Retinal pigment epithelial cell (primary cell): ENCODE results near the gene RAB17.

Experiments
- DNase-seq: peaks from one replicate; pipeline ENCODE4 v3.0.0-alpha.2; 2010; ENCODE audit warnings: low read depth
- H3K4me3 ChIP-seq: 2 replicates; pipeline ENCODE4 v1.5.1; 2011; ENCODE audit warnings: mild to moderate bottlenecking, low read length, control low read depth, moderate library complexity
- TF ChIP-seq, protein P1 (sequence below): conservative IDR thresholded peaks from 2 replicates; pipeline ENCODE4 v1.5.1; 2011; ENCODE audit warnings: low read depth, low read length, control low read depth, inconsistent platforms

The RAB17 gene

GRCh38 chr2:237538001-237538720 lies 52.4 kb downstream of the RAB17 start:
- H3K4me3 ChIP-seq: no peak overlapping the region
- TF ChIP-seq, protein P1, sequence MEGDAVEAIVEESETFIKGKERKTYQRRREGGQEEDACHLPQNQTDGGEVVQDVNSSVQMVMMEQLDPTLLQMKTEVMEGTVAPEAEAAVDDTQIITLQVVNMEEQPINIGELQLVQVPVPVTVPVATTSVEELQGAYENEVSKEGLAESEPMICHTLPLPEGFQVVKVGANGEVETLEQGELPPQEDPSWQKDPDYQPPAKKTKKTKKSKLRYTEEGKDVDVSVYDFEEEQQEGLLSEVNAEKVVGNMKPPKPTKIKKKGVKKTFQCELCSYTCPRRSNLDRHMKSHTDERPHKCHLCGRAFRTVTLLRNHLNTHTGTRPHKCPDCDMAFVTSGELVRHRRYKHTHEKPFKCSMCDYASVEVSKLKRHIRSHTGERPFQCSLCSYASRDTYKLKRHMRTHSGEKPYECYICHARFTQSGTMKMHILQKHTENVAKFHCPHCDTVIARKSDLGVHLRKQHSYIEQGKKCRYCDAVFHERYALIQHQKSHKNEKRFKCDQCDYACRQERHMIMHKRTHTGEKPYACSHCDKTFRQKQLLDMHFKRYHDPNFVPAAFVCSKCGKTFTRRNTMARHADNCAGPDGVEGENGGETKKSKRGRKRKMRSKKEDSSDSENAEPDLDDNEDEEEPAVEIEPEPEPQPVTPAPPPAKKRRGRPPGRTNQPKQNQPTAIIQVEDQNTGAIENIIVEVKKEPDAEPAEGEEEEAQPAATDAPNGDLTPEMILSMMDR: no peak
- DNase-seq: no peak

DNA sequence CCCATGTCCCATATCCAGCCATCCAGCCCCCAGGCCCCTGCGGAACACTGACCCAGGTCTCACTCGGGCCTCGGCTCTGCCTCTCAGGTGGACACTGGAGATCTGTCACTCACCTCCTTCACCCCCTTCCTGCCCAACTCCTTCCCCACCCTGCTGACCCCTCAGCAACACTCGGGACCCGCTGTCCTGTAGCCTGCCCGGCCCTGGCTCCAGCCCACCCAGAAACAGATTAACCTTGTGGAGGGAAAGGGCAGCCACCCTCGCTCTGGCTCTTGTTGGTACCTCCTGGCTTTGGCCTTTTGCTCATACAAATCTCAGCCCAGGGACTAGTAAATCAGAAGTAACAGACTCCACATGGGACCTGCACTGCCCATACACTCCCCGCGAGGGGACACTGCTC lies 53.9 kb downstream of the RAB17 start:
- DNase-seq: no peak
- H3K4me3 ChIP-seq: no peak overlapping the region
- TF ChIP-seq, protein P1: no peak

DNA sequence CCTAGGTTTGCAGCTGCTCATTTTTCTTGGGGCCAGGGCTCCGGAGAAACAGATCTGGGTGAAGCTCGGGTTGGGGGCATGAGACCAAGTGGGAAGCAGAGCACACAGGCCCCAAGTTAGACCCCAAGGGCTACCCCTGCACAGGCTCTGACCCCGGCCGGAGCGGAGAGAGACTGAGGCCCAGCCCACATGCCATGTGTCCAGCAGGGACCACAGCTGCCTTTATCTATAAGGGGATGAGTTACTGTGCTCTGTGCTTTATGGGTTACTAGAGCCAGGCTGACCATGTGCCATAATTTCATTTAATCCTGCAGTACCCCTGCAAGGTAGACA lies 54.5 kb downstream of the RAB17 start:
- TF ChIP-seq, protein P1: no peak
- no peak overlapping the region for H3K4me3 ChIP-seq
- no peak for DNase-seq

- no peak overlapping the region for H3K4me3 ChIP-seq
- DNase-seq: no peak
- TF ChIP-seq, protein P1: no peak
Observed at GRCh38 chr2:237535385-237536082, 55.0 kb downstream of the RAB17 start.

GRCh38 chr2:237534380-237534779 lies 56.2 kb downstream of the RAB17 start:
- no peak overlapping the region for H3K4me3 ChIP-seq
- no peak for DNase-seq
- TF ChIP-seq, protein P1: no peak

- no peak overlapping the region for H3K4me3 ChIP-seq
- TF ChIP-seq, protein P1: no peak
- no peak for DNase-seq
Observed at GRCh38 chr2:237533668-237534161, 56.8 kb downstream of the RAB17 start.

GRCh38 chr2:237532160-237532559 lies 58.4 kb downstream of the RAB17 start:
- DNase-seq: no peak
- no peak overlapping the region for H3K4me3 ChIP-seq
- TF ChIP-seq, protein P1: no peak
